K562 (cell line): ENCODE measurements around the gene VPS13C. TPM values are rescaled to one million over a fixed set of nuclear protein-coding genes. Genes with fewer than 3 reads are reported as not detected.

Source experiments
- ATAC-seq: fragments of 200-7000 bp; cut with Tn5 transposase; 3 replicates; pipeline ENCODE4 v1.9.1; 2020; ENCODE audit warnings: moderate library complexity
- BruUV-seq: library from RNA; stranded (reverse); fragments of 400-500 nt; replicated peaks from 2 replicates; lab custom pipeline; 2021; lab: Mats Ljungman, UMichigan
- CTCF ChIA-PET: fragments of 300-600 bp; formaldehyde crosslinking; extraction: SDS; loops from one replicate; lab custom pipeline; 2021; ENCODE audit warnings: low intra/inter-chr PET ratio; lab: Yijun Ruan, JAX
- POLR2A ChIA-PET: fragments of 300-600, 350-650 bp; sonication (Branson Sonifier 250); formaldehyde crosslinking; extraction: SDS; loops from one replicate; lab custom pipeline; 2021; ENCODE audit warnings: antibody characterized with exemption, inconsistent platforms; lab: Yijun Ruan, JAX
- DNase-seq, 4 experiments: peaks; one replicate each; pipeline versions ENCODE4 v3.0.0 to v3.0.0-alpha.2; 2011 to 2018; ENCODE audit warnings: low spot score in 3 of 4, mixed read lengths in 3 of 4; ENCODE audit errors: extremely low read depth in 1 of 4
- FAIRE-seq: peaks from 2 replicates; lab custom pipeline; 2011; peaks lifted over from hg19 to GRCh38; lab: Jason Lieb, UNC
- H2AFZ ChIP-seq: 2 replicates; pipeline ENCODE4 v1.6.0; 2011; ENCODE audit warnings: low read depth, low read length, control low read depth, inconsistent platforms
- H3K27ac ChIP-seq: fragments of 200-600 bp; 3 replicates; pipeline ENCODE4 v1.8.0; 2011; ENCODE audit warnings: low read depth, mild to moderate bottlenecking, control low read depth, inconsistent platforms, low read length, moderate library complexity, mixed read lengths; ENCODE audit errors: extremely low read depth
- H3K27me3 ChIP-seq, 2 experiments: fragments of 300-600 bp in 1 of 2; 2 replicates in 1 of 2; 3 replicates in 1 of 2; pipeline versions ENCODE4 v1.6.0 to v1.8.0; 2011; ENCODE audit warnings: inconsistent platforms in 2 of 2, low read length in 2 of 2, mild to moderate bottlenecking in 1 of 2, mixed read lengths in 1 of 2, moderate library complexity in 1 of 2; ENCODE audit not compliant: control insufficient read depth in 2 of 2, insufficient read depth in 2 of 2
- H3K36me3 ChIP-seq: fragments of 300-600 bp; 3 replicates; pipeline ENCODE4 v1.8.0; 2011; ENCODE audit warnings: mild to moderate bottlenecking, low read length, inconsistent platforms; ENCODE audit not compliant: control insufficient read depth, insufficient read depth
- H3K4me1 ChIP-seq, 2 experiments: fragments of 200-600 bp in 1 of 2; replicated peaks in 1 of 2; 2 replicates in 1 of 2; 3 replicates in 1 of 2; pipeline versions ENCODE4 v1.5.1 to v1.8.0; 2011; ENCODE audit warnings: inconsistent platforms in 2 of 2, low read length in 2 of 2, mild to moderate bottlenecking in 1 of 2, mixed read lengths in 1 of 2, moderate library complexity in 1 of 2; ENCODE audit not compliant: control insufficient read depth in 2 of 2, insufficient read depth in 2 of 2
- H3K4me2 ChIP-seq: 2 replicates; pipeline ENCODE4 v1.6.1; 2011; ENCODE audit warnings: low read length, control low read depth, inconsistent platforms, mixed read lengths; ENCODE audit not compliant: insufficient read depth
- H3K4me3 ChIP-seq: fragments of 200-600 bp; sonication (generic), shearing (Covaris generic); 2 replicates; pipeline ENCODE4 v1.5.1; 2016; ENCODE audit warnings: control low read depth, inconsistent platforms
- H3K79me2 ChIP-seq: fragments of 200-600 bp; 3 replicates; pipeline ENCODE4 v1.8.0; 2011; ENCODE audit warnings: low read length, inconsistent platforms; ENCODE audit not compliant: control insufficient read depth, insufficient read depth
- H3K9ac ChIP-seq, 2 experiments: 2 replicates each; pipeline versions ENCODE4 v1.6.0 to v1.6.1; 2011; ENCODE audit warnings: low read depth in 2 of 2, low read length in 2 of 2, control low read depth in 1 of 2, inconsistent platforms in 1 of 2, mild to moderate bottlenecking in 1 of 2, mixed read lengths in 1 of 2; ENCODE audit not compliant: insufficient read depth in 1 of 2
- H3K9me1 ChIP-seq: one replicate; pipeline ENCODE4 v1.6.0; 2011; ENCODE audit warnings: inconsistent platforms, mild to moderate bottlenecking, low read length, moderate library complexity; ENCODE audit not compliant: control insufficient read depth, insufficient read depth
- H3K9me3 ChIP-seq: replicated peaks from 2 replicates; pipeline ENCODE4 v1.5.1; 2011; ENCODE audit warnings: low read depth, low read length, inconsistent platforms; ENCODE audit not compliant: control insufficient read depth, insufficient read depth
- H4K20me1 ChIP-seq: replicated peaks from 2 replicates; pipeline ENCODE4 v1.6.1; 2011; ENCODE audit warnings: low read length, inconsistent platforms, mixed read lengths; ENCODE audit not compliant: control insufficient read depth, insufficient read depth
- NCOR1 ChIP-seq: fragments of 450-650 bp; IDR thresholded peaks from 2 replicates; pipeline ENCODE4 v1.6.1; 2016; ENCODE audit warnings: mild to moderate bottlenecking, moderate library complexity
- WGBS: fragments of 100-300 bp; shearing (Covaris generic); methylation state at CpG from one replicate; pipeline ENCODE4 v1.1.6; 2016; ENCODE audit warnings: low coverage, mixed read lengths; ENCODE audit not compliant: insufficient coverage; ENCODE audit errors: missing lambda C conversion rate; 5-methylcytosine and 5-hydroxymethylcytosine counted together
- in situ Hi-C: fragments of 300-500 bp; cut with MboI; formaldehyde crosslinking; loops from 4 replicates; pipeline ENCODE4 v1.15.0; 2018; ENCODE audit warnings: inconsistent platforms, mixed read lengths
- intact Hi-C: fragments of 100-400 bp; cut with micrococcal nuclease; formaldehyde crosslinking; loops from 2 replicates; pipeline ENCODE4 v1.14.2; 2022
- polyA plus RNA-seq, 8 experiments: library from polyadenylated mRNA; depleted of rRNA in 4 of 8; stranded (reverse) in 5 of 8; unstranded in 3 of 8; fragments of >200 nt; fragmentation: Nextera tagmentation in 2 of 8; fragmentation: Illumina TruSeq in 1 of 8; extraction: Ambion mirVana in 2 of 8; extraction: Trizol in 1 of 8; gene quantifications; 2 replicates each; pipeline versions ENCODE4 v1.2.1 to v1.2.3, GENCODE V29; 2011 to 2014; ENCODE audit warnings: inconsistent platforms in 1 of 8, missing spikeins in 1 of 8
- total RNA-seq, 7 experiments: library from RNA; depleted of rRNA in 6 of 7; stranded (reverse); fragments of >200 nt in 6 of 7; fragmentation: Illumina TruSeq in 2 of 7; extraction: Trizol in 2 of 7; gene quantifications; 2 replicates each; pipeline versions ENCODE4 v1.2.1 to v1.2.3, GENCODE V29; 2011 to 2021; ENCODE audit warnings: low replicate concordance in 1 of 7
- TF ChIP-seq, protein P1 (sequence below): sonication (generic); formaldehyde crosslinking; IDR thresholded peaks from 2 replicates; pipeline ENCODE4 v1.8.1; 2023; ENCODE audit warnings: mild to moderate bottlenecking, missing genetic modification reagents

Gene VPS13C
- total and polyA plus RNA-seq, 9 of the 15 experiments (the other 6 are each of a cell fraction or from before 2014, with no cell fraction given), result 5.2 to 32.3 (median 15.7) TPM

DNA sequence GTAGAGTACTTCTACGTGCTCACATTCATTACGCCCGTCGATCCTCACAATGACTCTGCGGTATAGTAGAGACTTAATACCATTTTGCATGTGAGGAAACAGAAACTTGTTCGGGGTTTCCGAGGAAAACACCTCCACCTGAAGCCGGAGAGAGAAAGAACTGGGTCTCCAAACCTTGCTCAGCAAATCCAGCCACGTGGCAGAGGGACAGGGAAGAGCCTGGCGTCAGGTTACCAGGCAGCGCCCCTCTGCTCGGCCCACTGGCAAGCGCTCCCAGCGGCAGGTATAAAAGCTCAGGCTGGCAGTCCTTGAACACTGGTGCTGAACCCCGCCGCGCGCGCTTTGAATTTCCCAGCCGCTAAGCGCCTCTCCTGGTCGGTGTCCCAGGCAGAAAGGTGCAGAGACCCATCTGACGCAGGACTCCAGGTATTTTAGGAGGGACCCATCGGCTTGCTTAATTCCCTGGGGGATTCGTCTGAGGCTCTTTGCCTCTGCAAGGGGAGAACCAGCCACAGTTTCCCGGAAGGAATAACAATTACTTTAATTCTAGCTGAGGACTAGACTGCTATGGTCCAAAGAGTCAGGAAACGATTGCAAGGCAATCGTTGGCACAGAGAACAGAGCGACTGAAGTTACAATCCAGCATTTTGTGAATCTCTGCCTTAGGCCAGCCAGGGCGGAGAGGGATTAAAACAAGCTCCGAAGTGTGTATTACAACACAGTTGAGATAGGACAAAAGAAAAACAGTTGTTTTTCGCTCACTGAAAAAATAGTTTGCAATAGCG is 6.6 kb upstream of the VPS13C start, which contains the start of gene C2CD4A:
Gene C2CD4A (plus strand): TSS at position 315 of the 785 bp plus-strand sequence. CDS start 637 bp downstream, outside the sequence.
- H3K4me1 ChIP-seq, result peaks cover 2 to 11% of the 10 kb centered on the region in 2 experiments; a peak in 4 of 5 replicates
- intact Hi-C loops, result no loop called here
- BruUV-seq, result no TSS peak
- ChIA-PET POLR2A (no interaction called here), CTCF (no interaction called here)
- TF ChIP-seq NCOR1, result no peak
- TF ChIP-seq, protein P1, sequence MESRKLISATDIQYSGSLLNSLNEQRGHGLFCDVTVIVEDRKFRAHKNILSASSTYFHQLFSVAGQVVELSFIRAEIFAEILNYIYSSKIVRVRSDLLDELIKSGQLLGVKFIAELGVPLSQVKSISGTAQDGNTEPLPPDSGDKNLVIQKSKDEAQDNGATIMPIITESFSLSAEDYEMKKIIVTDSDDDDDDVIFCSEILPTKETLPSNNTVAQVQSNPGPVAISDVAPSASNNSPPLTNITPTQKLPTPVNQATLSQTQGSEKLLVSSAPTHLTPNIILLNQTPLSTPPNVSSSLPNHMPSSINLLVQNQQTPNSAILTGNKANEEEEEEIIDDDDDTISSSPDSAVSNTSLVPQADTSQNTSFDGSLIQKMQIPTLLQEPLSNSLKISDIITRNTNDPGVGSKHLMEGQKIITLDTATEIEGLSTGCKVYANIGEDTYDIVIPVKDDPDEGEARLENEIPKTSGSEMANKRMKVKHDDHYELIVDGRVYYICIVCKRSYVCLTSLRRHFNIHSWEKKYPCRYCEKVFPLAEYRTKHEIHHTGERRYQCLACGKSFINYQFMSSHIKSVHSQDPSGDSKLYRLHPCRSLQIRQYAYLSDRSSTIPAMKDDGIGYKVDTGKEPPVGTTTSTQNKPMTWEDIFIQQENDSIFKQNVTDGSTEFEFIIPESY (CRISPR knock-in tag), result peak; percentile 90
- H3K4me3 ChIP-seq, result no peak within 1 kb of the TSS
- FAIRE-seq (no peak), DNase-seq (no peak), ATAC-seq (no peak)
- H3K27ac ChIP-seq, result no peak within 1 kb of the TSS
- no peaks in the 10 kb centered on the region for H3K36me3 ChIP-seq
- in situ Hi-C loops, result loop anchor here (10.0 kb wide), 1 partner anchor 192 kb away; no protein-coding TSS in a partner anchor
- 76% methylated on average over 31 of the region's 33 CpGs for WGBS
- H3K9me1 ChIP-seq, result no peaks in the 10 kb centered on the region
- no peaks in the 10 kb centered on the region for H4K20me1 ChIP-seq
- H3K4me2 ChIP-seq, result no peak within 1 kb of the TSS
- H3K79me2 ChIP-seq, result no peaks in the 10 kb centered on the region
- no peak within 1 kb of the TSS for H2AFZ ChIP-seq
- H3K9ac ChIP-seq, result no peak within 1 kb of the TSS
- H3K9me3 ChIP-seq, result no peaks in the 10 kb centered on the region; the same call in 1 of the 2 replicates
- peaks cover 0 to 10% of the 10 kb centered on the region in 2 experiments; a peak in 3 of 5 replicates for H3K27me3 ChIP-seq
